HepG2 (cell line): ENCODE data around the gene CDH23. TPM values are rescaled to one million over a fixed set of nuclear protein-coding genes. Genes with fewer than 3 reads are reported as not detected.
A peak's percentile ranks its signal among the peaks of the same experiment; 100 is the strongest.

Experiments used
- ASH2L ChIP-seq: fragments of 300-600, 200-600 bp; sonication (generic); IDR thresholded peaks from 2 replicates; pipeline ENCODE4 v1.7.0; 2017; ENCODE audit warnings: low read depth, mild to moderate bottlenecking, moderate library complexity, mixed read lengths, low read length; ENCODE audit not compliant: insufficient read length
- BCL6 ChIP-seq: IDR thresholded peaks from 2 replicates; pipeline ENCODE4 v1.6.1; 2016; ENCODE audit warnings: missing genetic modification reagents, missing compliant biosample characterization
- CEBPG ChIP-seq: IDR thresholded peaks from 2 replicates; pipeline ENCODE4 v1.6.1; 2016
- DMAP1 ChIP-seq: IDR thresholded peaks from 2 replicates; pipeline ENCODE4 v1.6.1; 2016
- HNF4G ChIP-seq, 2 experiments: sonication (generic) in 1 of 2; formaldehyde crosslinking in 1 of 2; IDR thresholded peaks; 2 replicates each; pipeline versions ENCODE4 v1.4.0 to v1.6.1; 2011 to 2020; ENCODE audit warnings: borderline replicate concordance in 2 of 2, low read depth in 2 of 2, mild to moderate bottlenecking in 2 of 2, low read length in 1 of 2, missing genetic modification reagents in 1 of 2, moderate library complexity in 1 of 2
- KAT8 ChIP-seq: IDR thresholded peaks from 2 replicates; pipeline ENCODE4 v1.6.1; 2016; ENCODE audit warnings: missing genetic modification reagents, missing compliant biosample characterization
- KDM2A ChIP-seq: sonication (generic); formaldehyde crosslinking; IDR thresholded peaks from 2 replicates; pipeline ENCODE4 v1.4.0; 2020; ENCODE audit warnings: low read depth, missing genetic modification reagents, borderline replicate concordance
- NCOA2 ChIP-seq: sonication (generic); formaldehyde crosslinking; IDR thresholded peaks from 2 replicates; pipeline ENCODE4 v1.8.0; 2022; ENCODE audit warnings: inconsistent platforms
- NFKB2 ChIP-seq: sonication (generic); formaldehyde crosslinking; IDR thresholded peaks from 2 replicates; pipeline ENCODE4 v1.4.0; 2020; ENCODE audit warnings: missing genetic modification reagents, borderline replicate concordance
- POGZ ChIP-seq: sonication (generic); formaldehyde crosslinking; IDR thresholded peaks from 2 replicates; pipeline ENCODE4 v1.4.0; 2020; ENCODE audit warnings: mild to moderate bottlenecking, missing genetic modification reagents
- SIX1 ChIP-seq: sonication (generic); formaldehyde crosslinking; IDR thresholded peaks from 2 replicates; pipeline ENCODE4 v1.4.0; 2020; ENCODE audit warnings: missing genetic modification reagents, borderline replicate concordance
- ZNF407 ChIP-seq: sonication (generic); formaldehyde crosslinking; IDR thresholded peaks from one replicate; pipeline ENCODE4 v1.5.1; 2020; ENCODE audit warnings: mild to moderate bottlenecking, missing genetic modification reagents; ENCODE audit errors: not compliant biosample characterization
- ZNF552 ChIP-seq: sonication (generic); formaldehyde crosslinking; IDR thresholded peaks from 2 replicates; pipeline ENCODE4 v1.9.0; 2022; ENCODE audit warnings: missing genetic modification reagents, mild to moderate bottlenecking, borderline replicate concordance
- ZNF616 ChIP-seq: sonication (generic); formaldehyde crosslinking; IDR thresholded peaks from 2 replicates; pipeline ENCODE4 v1.5.0; 2020; ENCODE audit warnings: low read depth, mild to moderate bottlenecking, missing genetic modification reagents
- ZSCAN25 ChIP-seq: sonication (generic); formaldehyde crosslinking; IDR thresholded peaks from 2 replicates; pipeline ENCODE4 v1.8.0; 2022; ENCODE audit warnings: mild to moderate bottlenecking, missing genetic modification reagents
- polyA plus RNA-seq, 8 experiments: library from polyadenylated mRNA; depleted of rRNA in 3 of 8; stranded (reverse) in 7 of 8; unstranded in 1 of 8; fragments of >200 nt; fragmentation: Illumina TruSeq in 4 of 8; extraction: Trizol in 4 of 8; gene quantifications; 2 replicates each; pipeline versions ENCODE4 v1.2.1 to v1.2.3, GENCODE V29; 2011 to 2016; ENCODE audit warnings: low read depth in 4 of 8, missing spikeins in 1 of 8, mixed read lengths in 1 of 8; ENCODE audit not compliant: insufficient read depth in 1 of 8
- total RNA-seq, 5 experiments: library from RNA; depleted of rRNA; stranded (reverse); fragments of >200 nt; fragmentation: Illumina TruSeq; extraction: Trizol; gene quantifications; 2 replicates each; pipeline ENCODE4 v1.2.3, GENCODE V29; 2016; ENCODE audit warnings: low read depth in 1 of 5
- TF ChIP-seq, protein P1 (sequence below): sonication (generic); formaldehyde crosslinking; IDR thresholded peaks from 2 replicates; pipeline ENCODE4 v1.4.0; 2020; ENCODE audit warnings: missing genetic modification reagents, mild to moderate bottlenecking, borderline replicate concordance

Gene CDH23
- total and polyA plus RNA-seq, 2 of the 13 experiments (the other 11 are each of a cell fraction or from before 2014, with no cell fraction given) = 0.13 TPM; not detected in 1

DNA sequence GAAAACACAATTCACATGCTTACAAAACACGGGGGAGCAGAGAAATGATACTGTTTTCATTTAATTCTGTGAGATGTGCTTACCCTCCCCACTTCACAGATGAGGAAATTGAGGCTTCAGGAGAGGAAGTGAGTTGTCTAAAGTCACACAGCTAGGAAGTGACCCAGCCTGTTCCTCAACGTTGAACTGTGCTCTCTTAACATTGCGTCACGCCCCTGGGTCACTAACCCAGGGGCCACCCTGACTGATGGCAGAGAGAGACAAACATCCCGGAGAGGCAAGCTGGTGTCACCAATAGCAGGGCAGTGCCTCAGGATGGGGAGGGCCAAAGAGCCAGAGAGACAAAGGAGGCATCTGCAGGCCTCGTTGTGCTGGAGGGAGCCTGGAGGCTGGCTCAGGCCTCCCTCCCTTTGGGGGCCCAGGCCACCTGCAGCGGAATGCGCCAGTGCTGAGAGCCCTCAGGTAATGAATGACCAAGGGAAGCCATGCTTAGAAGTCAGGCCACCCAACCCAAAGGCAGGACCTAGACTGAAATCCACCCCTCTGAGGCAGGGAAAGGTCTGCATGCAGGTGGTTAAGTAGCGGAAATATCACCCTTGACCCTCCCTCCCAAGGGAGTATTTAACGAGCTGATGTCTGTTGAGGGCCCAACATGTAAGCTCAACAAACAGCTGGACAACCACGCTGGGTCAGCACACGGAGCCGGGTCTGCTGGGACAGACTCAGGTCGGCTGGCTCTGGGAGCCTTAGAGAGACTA is 241.5 kb downstream of the CDH23 start (continued):
- TF ChIP-seq ZNF407 (CRISPR knock-in tag) = no peak
- TF ChIP-seq KDM2A (CRISPR knock-in tag) = peak; percentile 65; the same call in 1 of the 2 replicates
- peak; percentile 99 for TF ChIP-seq CEBPG (CRISPR knock-in tag)
- no peak for TF ChIP-seq ASH2L
- TF ChIP-seq, protein P1, sequence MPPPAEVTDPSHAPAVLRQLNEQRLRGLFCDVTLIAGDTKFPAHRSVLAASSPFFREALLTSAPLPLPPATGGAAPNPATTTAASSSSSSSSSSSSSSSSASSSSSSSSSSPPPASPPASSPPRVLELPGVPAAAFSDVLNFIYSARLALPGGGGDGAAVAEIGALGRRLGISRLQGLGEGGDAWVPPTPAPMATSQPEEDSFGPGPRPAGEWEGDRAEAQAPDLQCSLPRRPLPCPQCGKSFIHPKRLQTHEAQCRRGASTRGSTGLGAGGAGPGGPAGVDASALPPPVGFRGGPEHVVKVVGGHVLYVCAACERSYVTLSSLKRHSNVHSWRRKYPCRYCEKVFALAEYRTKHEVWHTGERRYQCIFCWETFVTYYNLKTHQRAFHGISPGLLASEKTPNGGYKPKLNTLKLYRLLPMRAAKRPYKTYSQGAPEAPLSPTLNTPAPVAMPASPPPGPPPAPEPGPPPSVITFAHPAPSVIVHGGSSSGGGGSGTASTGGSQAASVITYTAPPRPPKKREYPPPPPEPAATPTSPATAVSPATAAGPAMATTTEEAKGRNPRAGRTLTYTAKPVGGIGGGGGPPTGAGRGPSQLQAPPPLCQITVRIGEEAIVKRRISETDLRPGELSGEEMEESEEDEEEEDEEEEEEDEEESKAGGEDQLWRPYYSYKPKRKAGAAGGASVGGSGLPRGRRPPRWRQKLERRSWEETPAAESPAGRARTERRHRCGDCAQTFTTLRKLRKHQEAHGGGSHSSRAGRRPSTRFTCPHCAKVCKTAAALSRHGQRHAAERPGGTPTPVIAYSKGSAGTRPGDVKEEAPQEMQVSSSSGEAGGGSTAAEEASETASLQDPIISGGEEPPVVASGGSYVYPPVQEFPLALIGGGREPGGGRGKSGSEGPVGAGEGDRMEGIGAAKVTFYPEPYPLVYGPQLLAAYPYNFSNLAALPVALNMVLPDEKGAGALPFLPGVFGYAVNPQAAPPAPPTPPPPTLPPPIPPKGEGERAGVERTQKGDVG (CRISPR knock-in tag) = peak; percentile 47; the same call in 1 of the 2 replicates
- peak; percentile 48; the same call in 1 of the 2 replicates for TF ChIP-seq NFKB2 (CRISPR knock-in tag)
- TF ChIP-seq HNF4G (IDR thresholded peaks at IDR 0.05; ENCODE audit: borderline replicate concordance, low read depth, low read length) = peak; percentile 73
- peak; percentile 54; the same call in 1 of the 2 replicates for TF ChIP-seq HNF4G (CRISPR knock-in tag; IDR thresholded peaks at IDR 0.05; ENCODE audit: borderline replicate concordance, low read depth)
- peak; percentile 73 for TF ChIP-seq DMAP1 (CRISPR knock-in tag)
- no peak for TF ChIP-seq ZSCAN25 (CRISPR knock-in tag)
- no peak for TF ChIP-seq SIX1 (CRISPR knock-in tag)
- TF ChIP-seq ZNF616 (CRISPR knock-in tag) = no peak
- peak; percentile 81 for TF ChIP-seq NCOA2 (CRISPR knock-in tag)
- TF ChIP-seq ZNF552 = 0 out of 2 replicates have a peak, but pooled peaks have one; percentile 41
- peak; percentile 83 for TF ChIP-seq POGZ
- peak; percentile 67 for TF ChIP-seq KAT8 (CRISPR knock-in tag)
- TF ChIP-seq BCL6 (CRISPR knock-in tag) = peak; percentile 84
